GM18870 (cell line): ENCODE results near the gene PPP1R2B.
A peak's percentile ranks its signal among the peaks of the same experiment; 100 is the strongest.
"Not testable (repeated sequence)": the region's sequence is repeated elsewhere in the genome, so short reads cannot be mapped to it uniquely, and the experiment has no call there.

Source experiments
- ATAC-seq: cut with Tn5 transposase; IDR thresholded peaks from one replicate; pipeline ENCODE4 v1.9.1; 2021; ENCODE audit warnings: moderate library complexity; ENCODE audit not compliant: unreplicated experiment

PPP1R2B gene

GRCh38 chr5:156850206-156850751, at the start of gene PPP1R2B:
Gene PPP1R2B, plus strand, starts transcription at chr5:156850295. Its CDS starts 268 bp downstream, at chr5:156850563.
- ATAC-seq: no peak

- no peak for ATAC-seq
These were observed 49.2 kb upstream of the PPP1R2B start for GRCh38 chr5:156800929-156801328.

DNA sequence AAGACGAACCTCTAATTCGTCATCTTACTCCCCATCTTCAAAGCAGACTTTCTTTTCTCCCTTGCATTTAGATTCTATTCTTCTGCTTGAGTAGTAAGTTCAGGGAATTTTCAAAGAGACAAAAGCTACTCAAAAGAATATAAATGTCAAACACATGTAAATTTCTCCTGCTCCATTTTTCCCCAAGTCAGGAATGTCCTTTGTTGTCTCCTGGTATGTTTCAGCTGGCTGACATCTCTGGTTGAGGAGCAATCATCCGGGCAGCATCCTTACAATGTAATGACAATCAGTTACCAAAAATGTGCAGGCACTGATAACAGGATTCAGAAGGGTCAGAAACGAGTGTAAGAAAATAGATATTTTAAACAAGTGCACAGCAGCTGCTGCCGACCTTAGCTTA, 47.6 kb upstream of the PPP1R2B start:
- no peak for ATAC-seq

- no peak for ATAC-seq
These were observed 46.7 kb upstream of the PPP1R2B start for GRCh38 chr5:156803404-156803803.

DNA sequence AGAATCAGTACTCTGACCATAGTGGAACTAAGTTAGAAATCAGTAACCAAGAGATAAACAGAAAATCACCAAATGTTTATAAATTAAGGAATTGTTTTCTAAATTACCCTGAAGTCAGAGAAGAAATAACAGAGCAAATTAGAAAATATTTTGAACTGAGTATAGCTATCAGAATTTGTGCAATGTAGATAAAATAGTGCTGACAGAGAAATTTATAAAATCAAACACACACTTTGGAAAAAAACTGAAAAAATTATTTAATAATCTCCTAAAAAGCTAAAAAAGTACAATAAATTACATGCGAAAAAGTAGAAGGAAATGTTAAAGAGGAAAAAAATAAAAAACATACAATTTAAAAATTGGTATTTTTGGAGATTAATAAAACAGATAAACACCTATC, 37.1 kb upstream of the PPP1R2B start:
- no peak for ATAC-seq

GRCh38 chr5:156815988-156816599, 34.0 kb upstream of the PPP1R2B start:
- ATAC-seq: peak; percentile 72

DNA sequence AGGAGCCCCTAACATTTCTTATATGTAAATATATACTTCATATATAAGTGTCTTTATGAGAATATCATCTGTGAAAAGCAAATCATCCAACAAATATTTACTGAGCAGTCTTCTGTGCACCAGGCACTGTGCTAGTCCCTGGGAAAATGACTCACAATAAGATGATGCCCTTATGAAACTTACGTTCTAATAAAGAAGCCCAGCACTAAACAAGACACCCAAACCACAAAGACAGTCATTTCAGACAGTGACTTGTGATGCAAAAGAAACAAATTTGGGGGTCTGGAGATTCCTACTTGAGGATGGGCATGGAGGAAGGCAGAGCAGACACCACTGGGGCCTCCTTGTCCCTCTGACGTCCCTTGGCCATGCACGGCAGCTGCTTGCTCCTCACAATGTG, 30.6 kb upstream of the PPP1R2B start:
- ATAC-seq: no peak

- no peak for ATAC-seq
These were observed 30.0 kb upstream of the PPP1R2B start for GRCh38 chr5:156819967-156820581.

DNA sequence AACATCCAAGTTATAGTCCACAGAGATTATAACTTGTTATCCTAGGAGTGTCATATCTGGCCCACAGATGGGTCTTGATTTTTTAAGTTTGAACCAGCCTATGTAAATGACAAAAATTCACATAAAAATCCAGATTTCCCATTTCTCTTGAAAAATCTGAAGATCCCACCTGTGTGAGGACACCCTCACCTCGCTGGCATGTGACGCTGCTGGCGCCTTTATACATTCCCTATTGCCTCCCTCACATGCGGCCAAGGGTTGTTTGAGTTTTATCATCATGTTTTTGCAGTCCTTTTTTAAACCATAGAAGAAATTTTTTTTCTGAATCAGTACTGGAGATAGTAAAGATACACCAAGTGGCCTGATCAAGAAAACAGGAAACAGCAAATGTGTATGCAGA, 25.9 kb upstream of the PPP1R2B start:
- no peak for ATAC-seq

- ATAC-seq: no peak
These were observed 25.3 kb upstream of the PPP1R2B start for GRCh38 chr5:156824800-156825199.

GRCh38 chr5:156825688-156826087, 24.4 kb upstream of the PPP1R2B start:
- ATAC-seq: peak; percentile 43

DNA sequence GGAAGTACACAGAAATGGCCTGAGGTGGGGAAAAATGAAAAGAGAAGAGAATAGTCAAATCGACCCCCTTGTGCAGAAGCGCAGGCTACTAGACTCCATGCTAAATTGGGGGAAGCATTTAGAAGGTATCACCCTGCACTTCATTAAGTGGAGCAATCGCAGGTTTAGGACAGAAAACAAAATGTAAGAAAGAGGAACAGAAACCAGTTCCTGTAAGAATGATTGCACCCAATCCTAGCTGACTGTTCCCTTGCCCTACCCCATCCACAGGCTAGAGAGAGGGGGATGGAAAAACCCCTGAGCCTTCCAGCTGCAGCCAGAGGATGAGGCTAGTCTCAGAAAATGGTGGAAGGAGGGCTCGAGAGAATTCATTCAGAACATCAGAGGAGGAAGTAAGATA, 23.9 kb upstream of the PPP1R2B start:
- peak; percentile 65 for ATAC-seq

DNA sequence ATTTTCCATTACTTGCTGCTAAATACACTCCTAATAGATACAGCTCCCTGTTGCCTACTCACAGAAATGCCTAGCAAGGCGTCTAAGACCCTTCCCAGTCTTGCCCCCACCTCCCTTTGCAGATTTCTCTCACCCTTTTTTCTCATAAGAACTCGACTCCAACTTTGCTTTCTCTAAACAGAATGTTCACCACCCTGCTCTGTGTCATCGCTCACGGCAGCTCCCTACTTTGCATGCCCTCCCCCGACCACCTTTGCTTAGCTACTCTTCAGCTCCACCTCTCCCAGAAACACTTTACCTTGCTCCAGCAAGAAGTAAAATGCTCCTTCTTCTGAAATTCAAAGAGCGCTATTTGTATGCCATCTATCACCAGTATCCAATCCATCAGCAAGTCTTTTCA, 15.2 kb upstream of the PPP1R2B start:
- no peak for ATAC-seq

GRCh38 chr5:156835905-156836304, 14.2 kb upstream of the PPP1R2B start:
- ATAC-seq: peak; percentile 57

DNA sequence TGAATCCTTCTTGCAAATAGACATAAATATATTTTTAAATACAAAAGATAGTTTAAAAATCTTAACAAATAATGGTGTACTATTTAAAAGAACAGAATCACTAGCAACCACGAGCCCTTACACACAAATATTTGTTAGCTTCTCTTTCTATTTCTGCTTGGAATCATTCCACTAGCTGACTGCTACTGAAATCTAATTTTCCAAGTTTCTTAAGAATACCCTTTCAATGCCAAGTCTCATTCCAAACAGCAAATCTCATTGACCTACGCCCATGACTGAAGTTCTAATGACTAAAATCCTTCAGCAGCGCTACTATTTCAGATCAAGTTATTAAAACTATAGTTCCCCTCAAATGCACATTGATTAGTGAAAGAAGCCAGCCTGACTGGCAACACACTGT, 13.2 kb upstream of the PPP1R2B start:
- no peak for ATAC-seq

- ATAC-seq: no peak
These were observed 11.1 kb upstream of the PPP1R2B start for GRCh38 chr5:156838961-156839360.

DNA sequence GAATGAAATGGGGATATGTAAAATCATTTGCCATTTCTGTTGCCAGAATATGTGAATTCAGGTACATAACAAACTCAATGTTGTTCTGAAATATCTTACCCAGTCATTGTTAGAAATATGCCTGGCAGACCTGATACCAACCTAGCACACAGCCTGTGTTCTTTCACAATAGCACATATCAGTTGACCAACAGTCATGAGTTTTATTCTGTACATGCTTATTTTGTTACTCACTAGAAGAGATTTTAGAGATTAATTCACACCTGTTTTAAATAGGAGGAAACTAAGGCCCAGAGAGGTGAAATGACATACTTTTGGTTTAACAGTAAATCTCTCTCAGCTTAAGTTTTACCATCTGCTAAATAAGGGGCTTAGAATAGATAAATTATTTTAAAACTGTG, 8.4 kb upstream of the PPP1R2B start:
- ATAC-seq: no peak

GRCh38 chr5:156846914-156847313, 3.2 kb upstream of the PPP1R2B start:
- no peak for ATAC-seq

GRCh38 chr5:156848447-156848846, 1.6 kb upstream of the PPP1R2B start:
- ATAC-seq: not testable (repeated sequence)

GRCh38 chr5:156851880-156852279, 1.8 kb downstream of the PPP1R2B start:
- ATAC-seq: no peak

- ATAC-seq: not testable (repeated sequence)
These were observed 3.0 kb downstream of the PPP1R2B start for GRCh38 chr5:156853055-156853454.

GRCh38 chr5:156865427-156865826, 15.3 kb downstream of the PPP1R2B start:
- ATAC-seq: no peak

DNA sequence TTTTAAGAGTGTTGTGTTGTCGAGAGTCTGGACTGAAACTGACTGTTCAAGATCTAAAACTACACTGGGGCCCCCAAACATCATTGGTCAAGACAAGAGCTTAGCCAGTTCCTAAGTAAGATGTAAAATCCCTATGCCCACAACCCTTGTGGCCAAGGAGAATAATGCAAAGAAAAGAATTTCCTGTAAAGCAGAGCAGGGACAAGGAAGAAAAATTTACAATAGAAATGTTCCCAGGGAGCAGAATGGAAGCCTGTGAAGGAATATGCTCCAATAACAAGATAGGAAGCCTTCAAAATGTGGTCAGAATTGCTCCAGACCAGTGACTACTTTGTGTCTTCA, 20.4 kb downstream of the PPP1R2B start:
- no peak for ATAC-seq
